GM10266 (cell line): ENCODE measurements around the gene PROB1.

Source experiments
- DNase-seq: peaks from one replicate; pipeline ENCODE4 v3.0.0; 2012; ENCODE audit errors: extremely low spot score
- CTCF ChIP-seq: IDR thresholded peaks from 2 replicates; pipeline ENCODE4 v1.5.1; 2012; ENCODE audit warnings: mild to moderate bottlenecking, low read depth; ENCODE audit not compliant: control insufficient read depth, insufficient read depth; ENCODE audit errors: missing control alignments

Gene PROB1

DNA sequence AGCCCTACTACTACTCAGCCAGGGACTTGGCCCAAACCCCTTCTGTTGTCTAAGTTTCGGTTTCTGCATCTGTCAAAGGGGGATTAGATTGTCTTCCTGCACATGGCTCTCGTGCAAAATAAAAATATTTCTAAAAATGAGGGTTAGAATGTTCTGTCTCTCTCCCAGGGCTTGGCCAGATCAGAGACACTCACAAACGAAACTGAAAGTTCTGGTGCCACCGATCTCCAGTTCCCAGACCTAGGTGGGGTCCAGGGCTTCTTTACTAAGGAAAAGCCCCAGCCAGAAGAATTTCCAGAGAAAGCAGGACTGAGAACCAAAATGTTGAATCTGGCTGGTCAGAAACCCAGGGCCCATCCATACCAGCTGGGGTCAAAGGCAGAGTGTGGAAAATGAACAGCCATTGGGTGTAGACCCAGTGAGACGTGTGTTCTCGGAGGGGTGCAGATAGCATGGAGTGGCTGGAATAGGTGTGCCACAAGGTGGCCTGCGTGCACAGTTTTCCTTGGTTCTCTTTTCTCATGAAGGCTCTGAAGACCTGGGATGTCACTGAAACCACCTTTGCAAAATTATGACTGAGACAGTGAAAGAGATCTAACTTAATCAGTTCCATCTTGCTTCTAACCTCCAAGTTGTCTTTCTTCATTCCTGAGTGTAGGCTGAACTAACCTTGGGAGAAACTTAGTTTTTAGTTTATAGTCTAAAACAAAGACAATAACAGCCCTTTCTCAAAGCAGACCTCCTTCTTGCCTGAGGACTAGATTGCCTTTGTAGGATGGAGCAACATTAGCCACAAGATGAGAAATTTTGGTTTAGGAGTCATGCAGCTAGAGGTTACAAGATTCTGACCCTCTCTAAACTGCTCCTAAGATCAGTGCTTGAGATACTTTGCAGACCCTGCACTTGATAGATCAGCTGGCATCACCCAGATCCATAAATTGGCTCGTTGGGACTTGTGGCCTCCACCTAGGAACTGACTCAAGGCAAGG, 9.5 kb downstream of the PROB1 start:
- TF ChIP-seq CTCF = peak; percentile 20

GRCh38 chr5:139384591-139385051, 10.3 kb downstream of the PROB1 start:
- TF ChIP-seq CTCF = no peak
- DNase-seq = no peak

More for the DNA sequence above, 9.5 kb downstream of the PROB1 start:
- no peak for DNase-seq

- TF ChIP-seq CTCF = no peak
- no peak for DNase-seq
These were observed 10.8 kb downstream of the PROB1 start for GRCh38 chr5:139383993-139384590.

- TF ChIP-seq CTCF = no peak
- no peak for DNase-seq
These were observed 11.5 kb downstream of the PROB1 start, which contains the start of gene SLC23A1 for GRCh38 chr5:139383275-139383992. Gene SLC23A1 (minus strand): TSS chr5:139383297. CDS start chr5:139383253, 44 bp downstream.

DNA sequence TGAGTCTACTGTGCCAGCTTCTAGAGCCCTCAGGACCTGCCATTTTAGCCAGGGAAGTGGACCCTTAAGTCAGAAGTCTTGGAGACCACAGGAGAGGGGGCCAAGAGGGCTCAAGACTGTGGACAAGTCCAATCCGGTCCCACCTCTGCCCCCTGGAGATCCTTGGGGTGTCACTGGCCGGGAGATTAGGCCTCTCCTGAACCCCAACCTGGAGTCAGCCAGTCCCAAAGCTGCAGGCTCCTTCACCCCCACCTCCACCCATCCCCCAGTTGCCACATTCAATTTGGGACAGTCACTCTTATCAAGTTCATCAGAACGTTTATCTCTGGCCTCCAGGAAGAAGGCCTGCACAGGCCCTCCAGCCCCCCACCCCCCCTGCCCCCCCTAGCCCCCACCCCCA, 12.1 kb downstream of the PROB1 start:
- no peak for TF ChIP-seq CTCF

DNA sequence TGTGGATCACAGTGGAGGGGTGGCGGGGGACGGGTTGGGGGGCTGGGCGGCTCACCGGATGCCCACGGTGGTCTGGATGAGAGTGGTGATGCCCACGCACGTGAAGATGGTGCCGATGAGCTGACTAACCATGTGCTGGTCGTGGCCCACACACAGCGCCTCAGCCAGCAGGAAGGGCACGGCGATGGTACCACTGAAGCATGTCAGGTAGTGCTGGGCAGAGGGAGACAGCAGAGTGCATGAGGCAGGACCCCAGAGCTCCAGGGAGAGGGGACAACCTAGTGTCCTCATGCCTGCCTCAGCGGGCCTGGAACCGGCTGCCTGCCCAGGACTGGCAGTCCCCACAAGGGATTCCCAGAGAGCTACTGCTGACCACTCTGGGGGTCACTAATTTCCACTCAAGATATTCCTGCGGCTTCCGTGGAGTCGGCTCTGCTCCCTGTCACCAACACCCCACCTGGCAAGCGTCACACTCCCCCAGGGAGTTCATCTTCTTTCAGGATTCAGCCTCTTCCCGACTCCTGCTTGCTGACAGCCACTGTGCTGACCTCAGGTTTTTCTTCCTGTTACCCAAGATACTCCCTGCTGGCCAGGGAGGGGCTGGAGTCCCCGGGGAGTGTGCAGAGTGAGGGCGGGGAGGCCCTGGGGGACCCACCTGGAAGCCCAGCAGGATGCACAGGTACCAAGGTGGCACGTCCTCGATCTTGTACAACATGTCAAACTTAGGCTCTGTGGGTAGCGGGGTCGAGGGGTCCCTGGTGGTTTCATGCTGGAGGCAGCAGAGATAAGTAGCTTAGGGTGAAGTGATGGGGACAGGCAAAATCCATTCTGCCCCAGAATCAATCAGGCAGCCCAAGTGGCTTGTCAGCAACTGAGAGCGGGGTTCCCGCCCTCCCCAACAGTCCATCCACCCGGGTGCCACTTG, 12.8 kb downstream of the PROB1 start:
- DNase-seq = no peak

More for the DNA sequence above, 12.1 kb downstream of the PROB1 start:
- no peak for DNase-seq

More for the DNA sequence above, 12.8 kb downstream of the PROB1 start:
- no peak for TF ChIP-seq CTCF
